Upper lobe of left lung (tissue), 6 donors: ENCODE results near the gene DEFB131B. TPM values are rescaled to one million over a fixed set of nuclear protein-coding genes. Genes with fewer than 3 reads are reported as not detected.
"Not testable (repeated sequence)": the region's sequence is repeated elsewhere in the genome, so short reads cannot be mapped to it uniquely, and the experiment has no call there.

Experiments
- ATAC-seq, 2 donors: fragments of 200-7000 bp; cut with Tn5 transposase; one replicate each; pipeline ENCODE4 v1.9.1; 2022; ENCODE audit warnings: mild to moderate bottlenecking in 2 of 2, moderate library complexity in 2 of 2; ENCODE audit not compliant: low FRiP score in 2 of 2
- DNase-seq, 2 donors: peaks; one replicate each; pipeline ENCODE4 v3.0.0-alpha.2; 2019 to 2020
- H3K27ac ChIP-seq, 4 donors: fragments of 200-600 bp; sonication (generic); one replicate each; pipeline ENCODE4 v1.5.1; 2016 to 2019
- H3K27me3 ChIP-seq, 4 donors: fragments of 200-600 bp; sonication (generic); one replicate each; pipeline ENCODE4 v1.5.1; 2017 to 2019
- H3K36me3 ChIP-seq, 4 donors: fragments of 200-600 bp; sonication (generic); one replicate each; pipeline ENCODE4 v1.5.1; 2016 to 2019
- H3K4me1 ChIP-seq, 4 donors: fragments of 200-600 bp; sonication (generic); one replicate each; pipeline ENCODE4 v1.5.1; 2018 to 2019
- H3K4me3 ChIP-seq, 4 donors: fragments of 200-600 bp; sonication (generic); one replicate each; pipeline ENCODE4 v1.5.1; 2017 to 2019; ENCODE audit warnings: mild to moderate bottlenecking in 2 of 4, moderate library complexity in 1 of 4
- H3K9me3 ChIP-seq, 4 donors: fragments of 200-600 bp; sonication (generic); one replicate each; pipeline ENCODE4 v1.5.1; 2018 to 2019
- EP300 ChIP-seq, 4 donors: sonication (generic); formaldehyde crosslinking; IDR thresholded peaks; one replicate each; pipeline ENCODE4 v1.5.1; 2017; ENCODE audit warnings: antibody characterized with exemption in 4 of 4, control low read depth in 2 of 4
- POLR2A ChIP-seq, 4 donors: fragments of 450-650 bp; IDR thresholded peaks; one replicate each; pipeline ENCODE4 v1.5.1; 2016 to 2017; ENCODE audit warnings: antibody characterized with exemption in 4 of 4, mild to moderate bottlenecking in 2 of 4
- POLR2AphosphoS5 ChIP-seq, 2 donors: sonication (generic); formaldehyde crosslinking; IDR thresholded peaks; one replicate each; pipeline ENCODE4 v1.5.1; 2017; ENCODE audit warnings: antibody characterized with exemption in 2 of 2
- WGBS, 2 donors: methylation state at CpG; one replicate each; pipeline ENCODE4 v1.1.5; 2017 to 2018; 5-methylcytosine and 5-hydroxymethylcytosine counted together
- total RNA-seq, 6 donors: library from RNA; depleted of rRNA in 4 of 6; stranded (reverse); fragments of >200 nt in 4 of 6; gene quantifications; one replicate each; pipeline versions ENCODE4 v1.1.0 to v1.2.1, GENCODE V29; 2016 to 2021
- TF ChIP-seq, protein P1 (sequence below), 6 experiments: fragments of 450-650 bp in 4 of 6; fragments of 200-600 bp in 2 of 6; sonication (generic) in 2 of 6; IDR thresholded peaks; one replicate each; pipeline ENCODE4 v1.5.1; 2016 to 2019; ENCODE audit warnings: antibody characterized with exemption in 6 of 6
- donor health status: DM: no; HTN: no; CAD: no; lungs with moderate emphysema.
- donor health status: DM: no; HTN: yes; CAD: no; lungs with severe emphysema.

The DEFB131B gene
- total RNA-seq, 6 donors from 2014 or later, result not detected

DNA sequence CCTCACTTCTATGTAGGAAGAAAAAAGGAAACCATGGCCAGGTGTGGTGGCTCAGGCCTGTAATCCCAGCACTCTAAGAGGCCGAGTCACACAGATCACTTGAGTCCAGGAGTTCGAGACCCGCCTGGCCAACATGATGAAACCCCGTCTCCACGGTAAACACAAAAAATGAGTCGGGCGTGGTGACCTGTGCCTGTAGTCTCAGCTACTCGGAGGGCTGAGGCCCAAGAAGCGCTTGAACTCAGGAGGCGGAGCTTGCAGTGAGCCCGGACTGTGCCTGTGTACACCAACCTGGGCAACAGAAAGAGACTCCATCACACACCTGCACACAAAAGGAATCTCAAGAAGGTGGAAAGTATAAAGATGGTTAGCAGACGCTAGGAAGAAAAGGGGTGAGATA lies 17.7 kb downstream of the DEFB131B start:
- Histone ChIP-seq H3K27ac (no peak overlapping the region), H3K9me3 (no peaks in the 10 kb centered on the region), H3K36me3 (no peaks in the 10 kb centered on the region), H3K4me3 (no peak overlapping the region), H3K27me3 (no peaks in the 10 kb centered on the region), H3K4me1 (no peaks in the 10 kb centered on the region)
- no peak for ATAC-seq
- DNase-seq, result no peak
- WGBS, 2 donors, result 89 to 92% methylated on average over 12 of the region's 12 CpGs
- TF ChIP-seq EP300 (IDR thresholded peaks at IDR 0.05) (no peak), POLR2AphosphoS5 (IDR thresholded peaks at IDR 0.05) (no peak)

- H3K4me3 ChIP-seq, ATAC-seq, H3K4me1 ChIP-seq, H3K27me3 ChIP-seq, H3K27ac ChIP-seq, H3K9me3 ChIP-seq, DNase-seq: not testable (repeated sequence)
- peaks cover 0 to 16% (median 0%) of the 10 kb centered on the region in 4 donors for H3K36me3 ChIP-seq
- WGBS, 2 donors, result 73 to 90% methylated on average over 12 to 14 of the region's 14 CpGs
Observed at GRCh38 chr11:71901137-71901536, 22.9 kb downstream of the DEFB131B start.

GRCh38 chr11:71908218-71908617 lies 30.0 kb downstream of the DEFB131B start:
- Histone ChIP-seq H3K4me1 (no peaks in the 10 kb centered on the region), H3K9me3 (no peaks in the 10 kb centered on the region), H3K4me3 (no peak overlapping the region), H3K27ac (no peak overlapping the region), H3K36me3 (peaks cover 0 to 33% (median 4%) of the 10 kb centered on the region in 4 donors), H3K27me3 (no peaks in the 10 kb centered on the region)
- DNase-seq (no peak), ATAC-seq (no peak)
- TF ChIP-seq EP300 (IDR thresholded peaks at IDR 0.05), result no peak
- no peak for TF ChIP-seq POLR2A (IDR thresholded peaks at IDR 0.05)
- TF ChIP-seq POLR2AphosphoS5 (IDR thresholded peaks at IDR 0.05), result no peak
- TF ChIP-seq, protein P1, sequence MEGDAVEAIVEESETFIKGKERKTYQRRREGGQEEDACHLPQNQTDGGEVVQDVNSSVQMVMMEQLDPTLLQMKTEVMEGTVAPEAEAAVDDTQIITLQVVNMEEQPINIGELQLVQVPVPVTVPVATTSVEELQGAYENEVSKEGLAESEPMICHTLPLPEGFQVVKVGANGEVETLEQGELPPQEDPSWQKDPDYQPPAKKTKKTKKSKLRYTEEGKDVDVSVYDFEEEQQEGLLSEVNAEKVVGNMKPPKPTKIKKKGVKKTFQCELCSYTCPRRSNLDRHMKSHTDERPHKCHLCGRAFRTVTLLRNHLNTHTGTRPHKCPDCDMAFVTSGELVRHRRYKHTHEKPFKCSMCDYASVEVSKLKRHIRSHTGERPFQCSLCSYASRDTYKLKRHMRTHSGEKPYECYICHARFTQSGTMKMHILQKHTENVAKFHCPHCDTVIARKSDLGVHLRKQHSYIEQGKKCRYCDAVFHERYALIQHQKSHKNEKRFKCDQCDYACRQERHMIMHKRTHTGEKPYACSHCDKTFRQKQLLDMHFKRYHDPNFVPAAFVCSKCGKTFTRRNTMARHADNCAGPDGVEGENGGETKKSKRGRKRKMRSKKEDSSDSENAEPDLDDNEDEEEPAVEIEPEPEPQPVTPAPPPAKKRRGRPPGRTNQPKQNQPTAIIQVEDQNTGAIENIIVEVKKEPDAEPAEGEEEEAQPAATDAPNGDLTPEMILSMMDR (IDR thresholded peaks at IDR 0.05), result no peak
- 91 to 94% methylated on average over 9 of the region's 9 CpGs for WGBS, 2 donors

DNA sequence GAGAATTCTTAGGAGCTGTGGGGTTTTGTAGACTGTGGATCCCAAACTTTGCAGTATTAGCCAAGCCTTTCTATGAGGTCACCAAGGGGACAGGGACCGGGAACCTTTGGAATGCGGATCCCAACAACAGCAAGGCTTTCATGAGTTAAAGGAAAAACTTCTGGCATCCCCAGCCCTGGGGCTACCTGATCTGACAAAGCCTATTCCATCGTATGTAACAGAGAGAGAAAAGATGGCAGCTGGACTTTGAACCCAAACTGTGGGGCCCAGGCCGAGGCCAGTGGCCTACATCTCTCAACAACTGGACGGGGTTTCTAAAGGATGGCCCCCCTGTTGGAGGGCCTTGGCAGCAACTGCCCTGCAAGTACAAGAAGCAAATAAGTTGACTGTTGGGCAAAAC lies 32.5 kb downstream of the DEFB131B start:
- not testable (repeated sequence) for H3K4me3 ChIP-seq, ATAC-seq, DNase-seq, H3K9me3 ChIP-seq, H3K27ac ChIP-seq, H3K4me1 ChIP-seq, H3K27me3 ChIP-seq
- H3K36me3 ChIP-seq, result peaks cover 4 to 47% (median 22%) of the 10 kb centered on the region in 4 donors
- 90 to 94% methylated on average over 5 of the region's 5 CpGs for WGBS, 2 donors

GRCh38 chr11:71911321-71911985 lies 33.2 kb downstream of the DEFB131B start:
- H3K4me1 ChIP-seq, H3K9me3 ChIP-seq, H3K27me3 ChIP-seq, H3K27ac ChIP-seq, ATAC-seq, DNase-seq, H3K4me3 ChIP-seq: not testable (repeated sequence)
- 81 to 86% methylated on average over 9 to 10 of the region's 10 CpGs for WGBS, 2 donors
- peaks cover 4 to 52% (median 25%) of the 10 kb centered on the region in 4 donors for H3K36me3 ChIP-seq

DNA sequence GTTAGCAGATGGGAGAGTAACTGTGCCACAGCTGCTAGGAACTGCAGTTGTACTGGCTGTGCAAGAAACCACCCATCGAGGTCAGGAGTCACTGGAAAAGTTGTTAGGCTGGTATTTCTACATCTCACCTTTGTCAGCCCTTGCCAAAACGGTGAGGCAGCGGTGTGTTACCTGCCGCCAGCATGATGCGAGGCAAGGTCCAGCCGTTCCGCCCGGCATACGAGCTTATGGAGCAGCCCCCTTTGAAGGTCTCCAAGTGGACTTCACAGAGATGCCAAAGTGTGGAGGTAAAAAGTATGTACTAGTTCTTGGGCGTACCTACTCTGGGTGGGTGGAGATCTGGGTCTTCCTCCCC lies 33.7 kb downstream of the DEFB131B start:
- not testable (repeated sequence) for H3K4me1 ChIP-seq, H3K27me3 ChIP-seq, H3K9me3 ChIP-seq, ATAC-seq, H3K27ac ChIP-seq, H3K4me3 ChIP-seq, DNase-seq
- WGBS, 2 donors, result 90 to 91% methylated on average over 9 to 10 of the region's 10 CpGs
- peaks cover 4 to 57% (median 25%) of the 10 kb centered on the region in 4 donors for H3K36me3 ChIP-seq

GRCh38 chr11:71913756-71914526 lies 35.7 kb downstream of the DEFB131B start:
- H3K4me1 ChIP-seq, result no peaks in the 10 kb centered on the region
- H3K9me3 ChIP-seq, result no peaks in the 10 kb centered on the region
- TF ChIP-seq POLR2A (IDR thresholded peaks at IDR 0.05) (no peak), EP300 (IDR thresholded peaks at IDR 0.05) (no peak), POLR2AphosphoS5 (IDR thresholded peaks at IDR 0.05) (no peak)
- TF ChIP-seq, protein P1 (IDR thresholded peaks at IDR 0.05), result no peak
- no peak overlapping the region for H3K27ac ChIP-seq
- no peak for ATAC-seq
- WGBS, 2 donors, result 96% methylated on average over 5 of the region's 5 CpGs
- H3K4me3 ChIP-seq, result no peak overlapping the region
- H3K36me3 ChIP-seq, result peaks cover 4 to 72% (median 28%) of the 10 kb centered on the region in 4 donors
- H3K27me3 ChIP-seq, result no peaks in the 10 kb centered on the region
- DNase-seq, result no peak
